Lower lobe of right lung (tissue), 2 donors: Measurements from ENCODE around the gene PKMYT1. TPM values are rescaled to one million over a fixed set of nuclear protein-coding genes. Genes with fewer than 3 reads are reported as not detected.

ENCODE experiments used
- ATAC-seq, 2 donors: fragments of 200-7000 bp; cut with Tn5 transposase; one replicate each; pipeline ENCODE4 v1.9.1; 2020 to 2022; ENCODE audit warnings: mild to moderate bottlenecking in 2 of 2, moderate library complexity in 2 of 2
- DNase-seq: peaks from one replicate; pipeline ENCODE4 v3.0.0-alpha.2; 2020
- H3K27ac ChIP-seq: fragments of 200-600 bp; one replicate; pipeline ENCODE4 v1.8.0; 2022
- H3K27me3 ChIP-seq: fragments of 200-600 bp; one replicate; pipeline ENCODE4 v1.8.0; 2022; ENCODE audit warnings: low read depth
- H3K36me3 ChIP-seq: fragments of 200-600 bp; one replicate; pipeline ENCODE4 v1.8.0; 2022; ENCODE audit warnings: mild to moderate bottlenecking
- H3K4me1 ChIP-seq: fragments of 200-600 bp; one replicate; pipeline ENCODE4 v1.8.0; 2022
- H3K4me3 ChIP-seq: fragments of 200-600 bp; one replicate; pipeline ENCODE4 v1.8.0; 2022; ENCODE audit warnings: mild to moderate bottlenecking
- H3K9me3 ChIP-seq: fragments of 200-600 bp; one replicate; pipeline ENCODE4 v1.8.0; 2022
- CTCF ChIP-seq: fragments of 200-600 bp; IDR thresholded peaks from one replicate; pipeline ENCODE4 v1.8.0; 2022; ENCODE audit warnings: antibody characterized with exemption, mild to moderate bottlenecking
- intact Hi-C: fragments of 100-400 bp; cut with DNase I; formaldehyde crosslinking; loops from one replicate; pipeline ENCODE4 v1.11.0; 2022
- total RNA-seq: library from RNA; stranded (reverse); fragmentation: NEBNext Ultra II Directional; extraction: Animal tissue kit (Norgen Biotek cat#: 25700); gene quantifications from one replicate; pipeline ENCODE4 v1.2.1, GENCODE V29; 2021
- donor health status: DM: no; HTN: yes; CAD: no; lungs with severe emphysema.

The PKMYT1 gene
- total RNA-seq, 1 donor from 2014 or later: 4.0 TPM

DNA sequence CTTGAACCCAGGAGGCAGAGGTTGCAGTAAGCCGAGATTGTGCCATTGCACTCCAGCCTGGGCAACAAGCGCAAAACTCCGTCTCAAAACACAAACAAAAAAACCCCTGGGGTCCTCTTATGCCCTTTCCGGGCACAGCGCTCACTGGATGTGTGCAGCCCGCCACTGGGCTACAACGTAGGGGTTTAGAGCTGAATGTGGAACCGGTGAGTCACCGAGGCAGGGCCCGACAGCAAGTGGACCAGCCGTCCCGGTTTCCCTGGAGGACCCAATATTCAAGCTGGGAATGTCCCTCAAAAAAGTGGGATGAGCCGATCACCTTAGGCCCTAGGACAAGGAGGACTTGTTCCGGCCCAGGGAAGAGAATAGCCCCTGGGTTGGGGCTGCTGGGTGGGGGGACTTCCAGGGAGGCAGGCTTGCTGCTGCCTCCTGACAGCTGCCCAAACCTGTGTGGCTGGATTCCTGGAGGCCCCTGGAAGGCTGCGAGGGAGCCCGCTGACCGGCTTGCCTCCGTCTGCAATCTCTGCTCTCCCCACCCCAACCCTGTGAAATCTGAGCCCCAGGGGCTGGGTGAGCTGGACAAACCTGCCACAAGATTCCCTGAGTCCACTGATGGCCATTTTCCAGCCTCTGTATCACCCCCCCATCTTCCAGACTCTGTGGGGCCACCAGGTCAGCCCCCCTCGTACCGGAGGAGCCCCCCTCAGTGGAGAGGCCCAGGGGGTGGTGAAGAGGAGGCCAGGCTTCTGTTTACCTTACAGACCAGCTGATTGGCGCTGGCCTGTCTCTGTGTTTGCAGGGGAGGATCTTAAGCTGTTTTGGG is 29.5 kb upstream of the PKMYT1 start:
- no peak for TF ChIP-seq CTCF
- DNase-seq (peak; percentile 88), ATAC-seq (peak; percentile 72 to 76)
- Histone ChIP-seq H3K36me3 (no peaks in the 10 kb centered on the region), H3K4me1 (peaks cover 31% of the 10 kb centered on the region), H3K9me3 (no peaks in the 10 kb centered on the region), H3K27ac (peak overlapping the region; percentile 73), H3K27me3 (peaks cover 71% of the 10 kb centered on the region), H3K4me3 (no peak overlapping the region)
- intact Hi-C loops: no loop called here

- peak overlapping the region; percentile 59 for H3K27ac ChIP-seq
- ATAC-seq (no peak), DNase-seq (no peak)
- H3K4me1 ChIP-seq: peaks cover 32% of the 10 kb centered on the region
- H3K36me3 ChIP-seq: no peaks in the 10 kb centered on the region
- H3K4me3 ChIP-seq: peak overlapping the region; percentile 15
- TF ChIP-seq CTCF: no peak
- peaks cover 64% of the 10 kb centered on the region for H3K27me3 ChIP-seq
- H3K9me3 ChIP-seq: no peaks in the 10 kb centered on the region
- intact Hi-C loops: no loop called here
Observed at GRCh38 chr16:3008690-3009037, 28.4 kb upstream of the PKMYT1 start.

DNA sequence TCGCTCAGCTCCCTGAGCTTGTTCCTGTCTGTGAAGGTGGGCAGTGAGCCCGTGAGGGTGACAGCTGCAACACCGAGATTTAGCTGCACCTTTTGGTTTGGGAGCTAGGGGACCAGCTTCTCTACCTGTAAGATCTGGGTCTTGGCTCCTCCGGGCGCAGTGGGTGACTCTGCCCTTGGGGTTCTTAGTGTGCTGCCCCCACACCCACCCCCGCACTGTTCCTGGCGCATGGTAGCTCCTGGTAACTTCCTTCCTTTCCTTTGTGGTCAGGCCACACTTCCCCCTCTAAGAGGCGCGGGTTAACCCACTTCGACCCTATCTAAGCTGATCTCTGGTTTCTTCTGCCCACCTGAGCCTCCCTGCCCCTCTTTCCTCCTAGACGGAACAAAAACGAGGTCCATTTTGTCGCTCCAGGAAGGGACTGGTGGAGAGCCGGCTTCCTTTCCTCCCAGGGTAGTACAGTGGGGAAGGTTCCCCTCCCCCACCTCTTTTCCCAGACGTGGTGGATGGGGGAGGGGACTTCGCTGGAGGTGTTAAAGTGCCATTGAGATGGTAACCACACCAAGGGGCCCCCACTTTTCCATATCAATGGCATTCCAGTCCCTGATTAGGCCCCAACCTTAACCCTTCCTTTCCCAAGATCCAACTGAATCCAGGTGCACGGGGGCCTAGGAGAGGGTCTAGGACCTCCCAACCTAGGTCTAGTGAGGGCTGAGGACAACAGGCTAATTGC is 27.9 kb upstream of the PKMYT1 start:
- no peak for TF ChIP-seq CTCF
- peak overlapping the region; percentile 59 for H3K27ac ChIP-seq
- peaks cover 59% of the 10 kb centered on the region for H3K27me3 ChIP-seq
- no peaks in the 10 kb centered on the region for H3K9me3 ChIP-seq
- DNase-seq (peak; percentile 75), ATAC-seq (no peak)
- peaks cover 32% of the 10 kb centered on the region for H3K4me1 ChIP-seq
- intact Hi-C loops: no loop called here
- H3K4me3 ChIP-seq: peak overlapping the region; percentile 15
- no peaks in the 10 kb centered on the region for H3K36me3 ChIP-seq

DNA sequence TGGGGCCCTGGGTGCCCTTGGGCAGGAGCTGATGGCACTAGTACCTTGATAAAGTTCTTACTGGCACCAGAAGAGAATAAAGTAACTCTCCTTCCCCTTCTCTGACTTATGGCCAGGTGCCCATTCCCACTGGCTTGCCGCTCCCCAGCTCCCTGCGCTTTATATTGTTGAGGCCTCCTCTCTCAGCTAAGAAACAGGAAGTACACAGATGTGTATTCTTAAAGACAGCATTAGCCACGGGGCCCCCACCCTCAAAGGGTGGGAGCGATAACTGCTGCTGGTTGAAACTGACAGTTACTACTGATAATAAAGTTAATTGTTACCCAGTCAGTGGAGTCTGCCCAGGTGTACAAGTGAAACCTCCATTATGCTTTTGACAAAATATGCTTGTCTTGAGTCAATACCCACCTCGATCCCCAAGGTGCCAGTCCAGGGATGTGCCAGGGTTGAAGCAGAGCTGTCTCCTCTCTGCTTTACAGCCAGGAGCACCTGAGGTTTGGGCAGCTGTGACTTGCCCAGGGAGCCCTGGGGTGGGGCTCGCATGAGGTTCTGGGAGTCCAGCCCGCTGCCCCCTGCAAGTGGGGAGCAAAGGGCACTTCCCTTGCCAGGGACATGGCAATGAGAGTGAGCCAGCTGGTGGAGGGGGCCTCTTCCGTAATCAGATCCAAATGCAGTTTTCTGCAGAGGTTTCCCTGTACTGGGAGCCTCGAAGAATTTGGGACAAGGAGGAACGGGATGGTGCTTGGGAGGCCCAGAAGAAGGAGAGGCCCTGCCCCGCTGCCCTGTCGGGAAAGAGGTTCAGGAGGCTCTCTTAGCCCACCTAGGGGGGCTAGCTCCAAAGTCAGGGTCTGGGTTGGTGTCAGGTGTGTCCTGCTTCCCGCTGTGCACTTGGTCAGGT is 27.1 kb upstream of the PKMYT1 start:
- H3K36me3 ChIP-seq: no peaks in the 10 kb centered on the region
- DNase-seq (no peak), ATAC-seq (no peak)
- H3K27ac ChIP-seq: peak overlapping the region; percentile 59
- no peak for TF ChIP-seq CTCF
- intact Hi-C loops: no loop called here
- no peaks in the 10 kb centered on the region for H3K9me3 ChIP-seq
- H3K4me1 ChIP-seq: peaks cover 32% of the 10 kb centered on the region
- H3K27me3 ChIP-seq: peaks cover 50% of the 10 kb centered on the region
- peak overlapping the region; percentile 15 for H3K4me3 ChIP-seq

DNA sequence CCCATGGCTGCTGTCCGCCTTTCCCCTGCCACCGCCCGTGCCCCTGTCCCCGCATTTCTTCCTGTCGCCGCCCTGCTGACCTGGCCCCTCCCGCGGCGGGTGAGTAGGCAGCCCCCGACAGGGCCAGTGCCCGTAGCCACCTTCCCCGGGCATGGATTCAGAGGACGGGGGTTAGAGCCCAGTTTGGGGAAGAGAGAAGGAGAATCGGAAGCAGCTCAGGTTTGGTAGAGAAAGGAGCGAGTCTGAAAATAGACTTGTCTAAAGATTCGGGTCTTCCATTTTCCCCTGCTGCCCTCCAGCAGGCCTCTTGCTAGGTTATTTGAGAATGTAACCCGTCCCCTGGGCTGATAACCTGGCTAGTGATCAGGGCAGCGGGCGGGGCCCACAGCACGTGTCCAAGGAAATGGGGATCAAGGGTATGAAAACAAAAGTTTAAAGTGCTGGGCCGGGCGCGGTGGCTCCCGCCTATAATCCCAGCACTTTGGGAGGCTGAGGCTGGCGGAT is 24.6 kb upstream of the PKMYT1 start:
- TF ChIP-seq CTCF: no peak
- Histone ChIP-seq H3K4me1 (peaks cover 32% of the 10 kb centered on the region), H3K27me3 (peaks cover 33% of the 10 kb centered on the region), H3K36me3 (no peaks in the 10 kb centered on the region), H3K4me3 (peak overlapping the region; percentile 49), H3K27ac (peak overlapping the region; percentile 73), H3K9me3 (no peaks in the 10 kb centered on the region)
- no peak for DNase-seq
- intact Hi-C loops: no loop called here
- ATAC-seq: peak; percentile 12 to 35
